H1 (cell line): Measurements from ENCODE around the gene SASH3. TPM values are rescaled to one million over a fixed set of nuclear protein-coding genes. Genes with fewer than 3 reads are reported as not detected.

Source experiments
- CTCF ChIA-PET: fragments of 300-600 bp; sonication (Branson Sonifier 250); formaldehyde crosslinking; loops from one replicate; lab custom pipeline; 2021; ENCODE audit not compliant: partially characterized antibody; lab: Charles Lee
- POLR2A ChIA-PET: fragments of 300-600 bp; sonication (Branson Sonifier 250); formaldehyde crosslinking; loops from one replicate; lab custom pipeline; 2021; ENCODE audit warnings: inconsistent platforms; ENCODE audit not compliant: partially characterized antibody; lab: Charles Lee
- DNase-seq, 2 experiments: peaks; one replicate each; pipeline versions ENCODE4 v3.0.0 to v3.0.0-alpha.2; 2010 to 2022; ENCODE audit warnings: low spot score in 2 of 2, low read depth in 1 of 2, mixed read lengths in 1 of 2
- FAIRE-seq: peaks from 2 replicates; lab custom pipeline; 2011; peaks lifted over from hg19 to GRCh38; lab: Jason Lieb, UNC
- H2AFZ ChIP-seq: 2 replicates; pipeline ENCODE4 v1.8.1; 2012; ENCODE audit warnings: low read length, inconsistent platforms
- H2AK5ac ChIP-seq: 2 replicates; pipeline ENCODE4 v1.6.1; 2013; ENCODE audit warnings: low read depth, low read length
- H2BK120ac ChIP-seq: replicated peaks from 2 replicates; pipeline ENCODE3; 2013; ENCODE audit warnings: low read depth, low read length, inconsistent platforms
- H2BK12ac ChIP-seq: 2 replicates; pipeline ENCODE4 v1.6.1; 2013; ENCODE audit warnings: low read depth, low read length
- H2BK15ac ChIP-seq: 2 replicates; pipeline ENCODE4 v1.6.1; 2013; ENCODE audit warnings: low read length
- H2BK20ac ChIP-seq: 2 replicates; pipeline ENCODE4 v1.6.1; 2013; ENCODE audit warnings: low read length
- H2BK5ac ChIP-seq: 2 replicates; pipeline ENCODE4 v1.6.1; 2013; ENCODE audit warnings: low read depth, low read length
- H3K14ac ChIP-seq: 2 replicates; pipeline ENCODE4 v1.6.1; 2013; ENCODE audit warnings: inconsistent platforms; ENCODE audit not compliant: insufficient read length
- H3K18ac ChIP-seq: 2 replicates; pipeline ENCODE4 v1.6.1; 2013; ENCODE audit warnings: low read length; ENCODE audit errors: extremely low read depth
- H3K23ac ChIP-seq: 2 replicates; pipeline ENCODE4 v1.6.1; 2013; ENCODE audit warnings: inconsistent platforms; ENCODE audit not compliant: insufficient read length
- H3K23me2 ChIP-seq: 2 replicates; pipeline ENCODE4 v1.6.1; 2013; ENCODE audit warnings: low read depth, low read length
- H3K27ac ChIP-seq: 2 replicates; pipeline ENCODE4 v1.6.1; 2011; ENCODE audit warnings: low read depth, low read length, inconsistent platforms
- H3K27me3 ChIP-seq, 4 experiments: replicated peaks in 1 of 4; 1 replicate in 1 of 4; 2 replicates in 3 of 4; pipeline versions ENCODE4 v1.6.1 to v1.8.1; 2011 to 2013; ENCODE audit warnings: low read length in 3 of 4, mild to moderate bottlenecking in 3 of 4, inconsistent platforms in 2 of 4, mixed read lengths in 2 of 4, moderate library complexity in 1 of 4; ENCODE audit not compliant: control insufficient read depth in 3 of 4, insufficient read depth in 3 of 4; ENCODE audit errors: extremely low read depth in 1 of 4
- H3K36me3 ChIP-seq, 4 experiments: 2 replicates each; pipeline versions ENCODE4 v1.6.1 to v1.8.1; 2011 to 2013; ENCODE audit warnings: mild to moderate bottlenecking in 4 of 4, low read length in 3 of 4, moderate library complexity in 2 of 4, control low read depth in 1 of 4, inconsistent platforms in 1 of 4; ENCODE audit not compliant: insufficient read depth in 4 of 4, control insufficient read depth in 2 of 4
- H3K4ac ChIP-seq: replicated peaks from 2 replicates; pipeline ENCODE3; 2013; ENCODE audit warnings: low read length, low read depth, mixed read lengths, inconsistent platforms; ENCODE audit not compliant: insufficient read length
- H3K4me1 ChIP-seq, 4 experiments: replicated peaks in 1 of 4; 1 replicate in 1 of 4; 2 replicates in 3 of 4; pipeline versions ENCODE4 v1.6.1 to v1.8.1; 2011 to 2013; ENCODE audit warnings: low read length in 3 of 4, inconsistent platforms in 2 of 4, mixed read lengths in 1 of 4; ENCODE audit not compliant: insufficient read depth in 4 of 4, control insufficient read depth in 3 of 4
- H3K4me2 ChIP-seq, 2 experiments: 2 replicates each; pipeline versions ENCODE4 v1.6.1 to v1.8.1; 2011 to 2013; ENCODE audit warnings: low read depth in 2 of 2, low read length in 2 of 2, control low read depth in 1 of 2, inconsistent platforms in 1 of 2, mild to moderate bottlenecking in 1 of 2; ENCODE audit not compliant: insufficient read depth in 1 of 2
- H3K4me3 ChIP-seq, 4 experiments: fragments of 200-600, 300-600 bp in 1 of 4; sonication (generic), shearing (Covaris generic), sonication (Bioruptor Twin) in 1 of 4; 2 replicates each; pipeline versions ENCODE4 v1.5.1 to v1.8.1; 2011 to 2016; ENCODE audit warnings: low read length in 4 of 4, low read depth in 3 of 4, control low read depth in 2 of 4, inconsistent platforms in 2 of 4, mild to moderate bottlenecking in 2 of 4, mixed read lengths in 1 of 4, moderate library complexity in 1 of 4; ENCODE audit not compliant: insufficient read depth in 2 of 4; ENCODE audit errors: extremely low read depth in 1 of 4
- H3K56ac ChIP-seq: replicated peaks from 2 replicates; pipeline ENCODE3; 2013; ENCODE audit warnings: low read depth, mild to moderate bottlenecking, mixed read lengths, low read length, inconsistent platforms; ENCODE audit not compliant: insufficient read length
- H3K79me1 ChIP-seq: 2 replicates; pipeline ENCODE4 v1.6.1; 2013; ENCODE audit warnings: low read depth, low read length, control low read depth
- H3K79me2 ChIP-seq, 2 experiments: 2 replicates each; pipeline versions ENCODE4 v1.6.1 to v1.8.1; 2012 to 2013; ENCODE audit warnings: low read length in 2 of 2, mild to moderate bottlenecking in 2 of 2, inconsistent platforms in 1 of 2; ENCODE audit not compliant: insufficient read depth in 2 of 2, control insufficient read depth in 1 of 2
- H3K9ac ChIP-seq, 4 experiments: replicated peaks in 1 of 4; 1 replicate in 1 of 4; 2 replicates in 3 of 4; pipeline versions ENCODE4 v1.6.1 to v1.8.1; 2011 to 2013; ENCODE audit warnings: low read depth in 3 of 4, low read length in 3 of 4, control low read depth in 2 of 4, mild to moderate bottlenecking in 2 of 4, moderate library complexity in 2 of 4, inconsistent platforms in 1 of 4; ENCODE audit errors: extremely low read depth in 1 of 4
- H3K9me3 ChIP-seq, 2 experiments: 2 replicates each; pipeline versions ENCODE4 v1.6.1 to v1.8.1; 2012 to 2013; ENCODE audit warnings: mild to moderate bottlenecking in 2 of 2, moderate library complexity in 2 of 2, control low read depth in 1 of 2, inconsistent platforms in 1 of 2, low read depth in 1 of 2, low read length in 1 of 2, mixed read lengths in 1 of 2; ENCODE audit not compliant: insufficient read depth in 2 of 2
- H4K20me1 ChIP-seq, 2 experiments: replicated peaks in 1 of 2; 2 replicates each; pipeline versions ENCODE3 to v1.8.1; 2011 to 2013; ENCODE audit warnings: inconsistent platforms in 2 of 2, low read length in 2 of 2, mild to moderate bottlenecking in 1 of 2; ENCODE audit not compliant: insufficient read depth in 2 of 2, control insufficient read depth in 1 of 2
- H4K5ac ChIP-seq: 2 replicates; pipeline ENCODE4 v1.6.1; 2013; ENCODE audit warnings: low read length, low read depth, mixed read lengths, inconsistent platforms; ENCODE audit not compliant: insufficient read length
- H4K8ac ChIP-seq: 2 replicates; pipeline ENCODE4 v1.8.0; 2013; ENCODE audit warnings: mild to moderate bottlenecking, moderate library complexity, low read length, inconsistent platforms; ENCODE audit not compliant: insufficient read depth; ENCODE audit errors: extremely low read depth
- H4K91ac ChIP-seq: replicated peaks from 2 replicates; pipeline ENCODE3; 2013; ENCODE audit warnings: low read length, mixed read lengths, inconsistent platforms; ENCODE audit not compliant: insufficient read length
- BCL11A ChIP-seq, 2 experiments: IDR thresholded peaks; one replicate each; pipeline ENCODE4 v1.6.1; 2011; ENCODE audit warnings: low read depth in 2 of 2, low read length in 2 of 2, mild to moderate bottlenecking in 2 of 2
- CBX5 ChIP-seq: fragments of 300-800, 300-1000 bp; sonication (generic); IDR thresholded peaks from 2 replicates; pipeline ENCODE4 v1.7.1; 2016; ENCODE audit warnings: antibody characterized with exemption, low read length, low read depth
- KDM1A ChIP-seq: fragments of 200-600, 300-600 bp; sonication (generic); IDR thresholded peaks from 2 replicates; pipeline ENCODE4 v1.7.1; 2016; ENCODE audit warnings: mild to moderate bottlenecking, low read length, borderline replicate concordance
- NRF1 ChIP-seq: IDR thresholded peaks from 2 replicates; pipeline ENCODE4 v1.6.1; 2011; ENCODE audit warnings: mild to moderate bottlenecking, low read depth, low read length, improper control_type of control experiment
- RBBP5 ChIP-seq: IDR thresholded peaks from 2 replicates; pipeline ENCODE4 v1.7.1; 2012; ENCODE audit warnings: low read depth, mild to moderate bottlenecking, inconsistent platforms, low read length, moderate library complexity, borderline replicate concordance
- RFX5 ChIP-seq: IDR thresholded peaks from 2 replicates; pipeline ENCODE4 v1.6.1; 2011; ENCODE audit warnings: low read depth, low read length, improper control_type of control experiment, borderline replicate concordance
- RNF2 ChIP-seq: fragments of 200-900, 300-1000 bp; sonication (generic); IDR thresholded peaks from 2 replicates; pipeline ENCODE4 v1.7.1; 2016; ENCODE audit warnings: borderline replicate concordance, low read depth, mild to moderate bottlenecking, antibody characterized with exemption, low read length; ENCODE audit not compliant: poor library complexity, severe bottlenecking; ENCODE audit errors: missing control alignments
- SIN3A ChIP-seq, 2 experiments: IDR thresholded peaks in 1 of 2; conservative IDR thresholded peaks in 1 of 2; 2 replicates each; pipeline ENCODE4 v1.6.1; 2011 to 2012; ENCODE audit warnings: low read length in 2 of 2, improper control_type of control experiment in 1 of 2, low read depth in 1 of 2, mild to moderate bottlenecking in 1 of 2
- SIRT6 ChIP-seq: IDR thresholded peaks from one replicate; pipeline ENCODE4 v1.7.1; 2012; ENCODE audit warnings: low read length, inconsistent platforms
- TAF1 ChIP-seq: IDR thresholded peaks from 2 replicates; pipeline ENCODE4 v1.6.1; 2011; ENCODE audit warnings: mild to moderate bottlenecking, low read depth, low read length
- TEAD4 ChIP-seq: IDR thresholded peaks from 2 replicates; pipeline ENCODE4 v1.6.1; 2012; ENCODE audit warnings: low read depth, low read length, inconsistent platforms, mixed read lengths
- WGBS, 2 experiments: shearing (Covaris generic) in 1 of 2; methylation state at CpG; one replicate each; pipeline versions ENCODE4 v1.1.6 to v1.1.7; 2013 to 2015; ENCODE audit warnings: low lambda C conversion rate in 2 of 2, mixed read lengths in 2 of 2, inconsistent platforms in 1 of 2, low coverage in 1 of 2, missing lambda C conversion rate in 1 of 2; ENCODE audit not compliant: insufficient replicate concordance in 2 of 2, insufficient coverage in 1 of 2, insufficient read length in 1 of 2; ENCODE audit errors: extremely low coverage in 1 of 2, missing lambda C conversion rate in 1 of 2; 5-methylcytosine and 5-hydroxymethylcytosine counted together
- polyA plus RNA-seq, 7 experiments: library from polyadenylated mRNA; depleted of rRNA in 3 of 7; stranded (reverse) in 5 of 7; unstranded in 2 of 7; fragments of >200 nt in 5 of 7; fragments of 200-250 nt in 2 of 7; gene quantifications; 1 replicate in 5 of 7; 2 replicates in 1 of 7; 4 replicates in 1 of 7; pipeline versions ENCODE4 v1.2.1 to v1.2.3, GENCODE V29; 2011 to 2013; ENCODE audit warnings: missing spikeins in 2 of 7, mixed read lengths in 2 of 7
- total RNA-seq: library from RNA; stranded (reverse); fragmentation: NEBNext Ultra II Directional; extraction: Animal tissue kit (Norgen Biotek cat#: 25700); gene quantifications from 2 replicates; pipeline ENCODE4 v1.2.1, GENCODE V29; 2021

SASH3 gene
- total and polyA plus RNA-seq, 2 of the 8 experiments (the other 6 are each of a cell fraction or from before 2014, with no cell fraction given): not detected

DNA sequence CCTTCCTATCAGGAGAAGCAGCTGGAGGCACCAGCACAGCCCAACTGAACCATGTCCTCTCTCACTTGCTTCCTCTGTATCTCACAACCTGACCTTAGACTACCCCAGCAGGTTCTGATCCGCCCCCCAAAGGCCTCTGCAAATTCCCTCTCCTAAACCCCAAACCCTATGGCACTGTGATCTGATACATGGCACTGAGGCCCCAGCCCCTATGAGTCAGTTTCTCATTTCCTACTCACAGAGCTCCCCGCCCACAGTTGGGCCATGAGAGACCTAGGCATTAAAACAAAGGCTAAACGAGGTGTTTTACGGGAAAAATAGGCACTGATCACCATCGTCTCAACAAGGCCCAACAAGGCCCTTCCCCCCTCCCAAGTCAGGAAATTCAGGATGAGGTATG, 19.1 kb downstream of the SASH3 start:
- H3K36me3 ChIP-seq: peaks cover 0 to 4% (median 2%) of the 10 kb centered on the region in 4 experiments; a peak in 2 of 8 replicates
- H3K9ac ChIP-seq: no peak overlapping the region
- no peak overlapping the region for H3K56ac ChIP-seq
- H2BK120ac ChIP-seq: no peak overlapping the region
- H3K14ac ChIP-seq: no peak overlapping the region
- no peaks in the 10 kb centered on the region for H3K27me3 ChIP-seq
- no peak overlapping the region for H3K27ac ChIP-seq
- no peak overlapping the region for H3K18ac ChIP-seq
- no peaks in the 10 kb centered on the region for H3K79me1 ChIP-seq
- no peak overlapping the region for H2AFZ ChIP-seq
- H3K4ac ChIP-seq: no peak overlapping the region
- FAIRE-seq: no peak
- no peak overlapping the region for H3K23ac ChIP-seq
- H3K4me3 ChIP-seq: no peak overlapping the region
- H2BK20ac ChIP-seq: no peak overlapping the region
- no peaks in the 10 kb centered on the region for H4K20me1 ChIP-seq
- TF ChIP-seq NRF1: no peak
- TF ChIP-seq TEAD4: no peak
- TF ChIP-seq SIRT6: no peak
- no peak for TF ChIP-seq TAF1
- no peak for TF ChIP-seq SIN3A (conservative IDR thresholded peaks at IDR 0.05 in 1 of 2, IDR thresholded peaks at IDR 0.05 in 1 of 2; ENCODE audit: low read depth in 1 of 2, low read length in 2 of 2)
- TF ChIP-seq RFX5: no peak
- no peak for TF ChIP-seq RNF2
- no peak for TF ChIP-seq BCL11A (IDR thresholded peaks at IDR 0.05; ENCODE audit: low read depth in 2 of 2, low read length in 2 of 2)
- TF ChIP-seq KDM1A: no peak
- no peak for TF ChIP-seq RBBP5
- TF ChIP-seq CBX5: no peak
- no peak overlapping the region for H4K91ac ChIP-seq
- H2BK5ac ChIP-seq: no peak overlapping the region
- 86% methylated on average over 4 of the region's 5 CpGs; no CpG with 5 or more reads in 1 of the 2 experiments for WGBS, 2 experiments
- no peaks in the 10 kb centered on the region for H3K4me1 ChIP-seq
- ChIA-PET POLR2A (no interaction called here), CTCF (no interaction called here)
- no peak overlapping the region for H2AK5ac ChIP-seq
- DNase-seq: no peak
- H4K5ac ChIP-seq: no peak overlapping the region
- H4K8ac ChIP-seq: no peak overlapping the region
- no peak overlapping the region for H2BK15ac ChIP-seq
- no peaks in the 10 kb centered on the region for H3K23me2 ChIP-seq
- no peaks in the 10 kb centered on the region for H3K9me3 ChIP-seq
- H3K4me2 ChIP-seq: no peak overlapping the region
- H3K79me2 ChIP-seq: no peaks in the 10 kb centered on the region
- no peak overlapping the region for H2BK12ac ChIP-seq
